GM19238 (cell line): ENCODE results near the gene GPR82.
"Not testable (repeated sequence)": the region's sequence is repeated elsewhere in the genome, so short reads cannot be mapped to it uniquely, and the experiment has no call there.

Source experiments
- DNase-seq: peaks from one replicate; pipeline ENCODE4 v3.0.0; 2011; ENCODE audit warnings: low spot score; ENCODE audit not compliant: insufficient read length

Gene GPR82

GRCh38 chrX:41718481-41719235, 5.3 kb upstream of the GPR82 start:
- DNase-seq: no peak

DNA sequence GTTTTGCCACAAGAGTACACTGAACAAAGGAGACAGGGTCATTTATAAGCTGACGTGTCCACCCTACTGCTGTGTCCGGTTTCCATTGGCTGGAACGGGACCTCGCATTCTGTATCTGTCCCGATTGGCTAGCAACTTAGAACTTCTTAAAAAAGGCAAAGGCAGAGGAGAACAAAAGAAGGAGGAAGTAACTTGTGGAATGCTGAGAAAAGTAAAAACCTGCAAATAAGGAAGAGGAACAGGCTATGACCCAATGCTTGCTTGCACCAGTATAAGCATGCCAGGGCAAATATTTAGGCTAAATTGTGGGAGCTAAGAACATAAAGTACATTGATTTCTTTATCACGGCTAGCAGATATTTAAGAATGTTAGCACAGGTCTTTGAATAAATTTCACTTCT, 4.4 kb upstream of the GPR82 start:
- DNase-seq: not testable (repeated sequence)

- no peak for DNase-seq
Measured at GRCh38 chrX:41720125-41720779, 3.7 kb upstream of the GPR82 start.

- DNase-seq: no peak
Measured at GRCh38 chrX:41721590-41721989, 2.4 kb upstream of the GPR82 start.

GRCh38 chrX:41722214-41722613, 1.8 kb upstream of the GPR82 start:
- no peak for DNase-seq

- DNase-seq: no peak
Measured at GRCh38 chrX:41722816-41723618, 964 bp upstream of the GPR82 start.

GRCh38 chrX:41728125-41728524, 4.1 kb downstream of the GPR82 start:
- no peak for DNase-seq

- DNase-seq: no peak
Measured at GRCh38 chrX:41730081-41730480, 6.1 kb downstream of the GPR82 start.

- DNase-seq: no peak
Measured at GRCh38 chrX:41732260-41732659, 8.3 kb downstream of the GPR82 start.

DNA sequence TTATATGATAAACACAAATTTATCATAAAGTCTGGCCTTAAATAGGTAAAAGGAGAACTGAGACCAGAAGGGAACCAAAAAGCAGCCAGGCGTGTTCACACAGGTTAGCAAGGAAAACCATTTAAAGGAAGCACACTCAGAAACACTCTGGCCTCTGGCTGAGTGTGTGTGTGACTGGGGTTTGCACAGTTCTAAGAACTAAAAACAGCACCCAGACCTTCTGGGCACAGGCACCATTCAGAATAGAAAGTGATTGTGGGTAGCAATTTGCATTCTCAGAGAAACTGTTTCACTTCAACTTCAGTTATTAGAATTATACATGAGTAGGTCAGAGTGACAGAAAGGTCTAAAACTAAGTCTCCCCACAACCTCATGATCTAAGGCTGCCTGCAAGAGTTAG, 10.0 kb downstream of the GPR82 start:
- DNase-seq: peak; percentile 32

GRCh38 chrX:41734530-41734929, 10.5 kb downstream of the GPR82 start:
- no peak for DNase-seq

DNA sequence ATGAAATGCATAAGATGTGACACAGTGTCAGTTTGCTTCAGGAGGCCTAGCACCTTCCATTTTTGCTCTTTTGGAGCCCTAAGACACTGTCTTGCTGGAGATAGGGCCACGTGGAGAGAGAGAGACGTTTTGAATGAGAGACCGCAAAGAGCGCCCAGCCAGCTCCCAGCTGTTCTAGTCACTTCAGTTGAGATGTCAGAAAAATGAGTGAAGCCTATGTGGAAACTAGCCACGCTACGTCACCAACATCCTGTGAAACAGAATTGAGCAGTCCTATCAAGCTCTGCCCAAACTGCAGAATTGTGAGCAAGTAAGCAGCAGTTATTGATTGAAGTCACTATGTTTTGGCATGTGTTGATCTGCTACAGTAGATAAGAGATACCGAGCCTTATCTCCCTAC, 13.1 kb downstream of the GPR82 start:
- DNase-seq: no peak

GRCh38 chrX:41739871-41740270, 15.9 kb downstream of the GPR82 start:
- DNase-seq: no peak

GRCh38 chrX:41750716-41751115, 26.7 kb downstream of the GPR82 start:
- DNase-seq: no peak

- DNase-seq: no peak
Measured at GRCh38 chrX:41758401-41758800, 34.4 kb downstream of the GPR82 start.

- DNase-seq: no peak
Measured at GRCh38 chrX:41759817-41760216, 35.8 kb downstream of the GPR82 start.

GRCh38 chrX:41761169-41761568, 37.2 kb downstream of the GPR82 start:
- no peak for DNase-seq

- no peak for DNase-seq
Measured at GRCh38 chrX:41761702-41762101, 37.7 kb downstream of the GPR82 start.

- no peak for DNase-seq
Measured at GRCh38 chrX:41779030-41779564, 55.1 kb downstream of the GPR82 start.
